Measurements from ENCODE around the gene RNU5D-1.

Gene RNU5D-1

DNA sequence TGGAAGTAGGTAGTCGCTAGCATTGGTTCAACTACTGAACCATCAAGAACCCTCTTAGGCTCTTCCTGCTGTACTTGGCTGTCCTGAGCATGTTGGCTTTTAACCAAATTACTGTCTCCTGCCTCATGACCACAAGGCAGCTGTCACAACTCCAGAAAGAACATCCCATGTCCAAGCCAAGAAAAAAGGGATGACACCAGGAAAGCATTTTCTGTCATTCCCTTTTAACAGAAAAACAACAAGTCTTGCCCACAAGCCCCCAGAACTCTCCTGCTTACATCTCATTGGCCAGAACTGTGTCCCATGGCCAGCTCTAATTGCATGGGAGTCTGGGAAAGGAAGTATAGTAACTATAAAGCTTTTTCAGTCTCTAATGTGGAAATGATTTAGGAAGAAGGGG, 2.4 kb upstream of the RNU5D-1 start:
- TF ChIP-seq POU2F2 (IDR thresholded peaks at IDR 0.05; ENCODE audit: low read depth, low read length): no peak
- no peak for FAIRE-seq
- DNase-seq (ENCODE audit: insufficient read length, low spot score): no peak

DNA sequence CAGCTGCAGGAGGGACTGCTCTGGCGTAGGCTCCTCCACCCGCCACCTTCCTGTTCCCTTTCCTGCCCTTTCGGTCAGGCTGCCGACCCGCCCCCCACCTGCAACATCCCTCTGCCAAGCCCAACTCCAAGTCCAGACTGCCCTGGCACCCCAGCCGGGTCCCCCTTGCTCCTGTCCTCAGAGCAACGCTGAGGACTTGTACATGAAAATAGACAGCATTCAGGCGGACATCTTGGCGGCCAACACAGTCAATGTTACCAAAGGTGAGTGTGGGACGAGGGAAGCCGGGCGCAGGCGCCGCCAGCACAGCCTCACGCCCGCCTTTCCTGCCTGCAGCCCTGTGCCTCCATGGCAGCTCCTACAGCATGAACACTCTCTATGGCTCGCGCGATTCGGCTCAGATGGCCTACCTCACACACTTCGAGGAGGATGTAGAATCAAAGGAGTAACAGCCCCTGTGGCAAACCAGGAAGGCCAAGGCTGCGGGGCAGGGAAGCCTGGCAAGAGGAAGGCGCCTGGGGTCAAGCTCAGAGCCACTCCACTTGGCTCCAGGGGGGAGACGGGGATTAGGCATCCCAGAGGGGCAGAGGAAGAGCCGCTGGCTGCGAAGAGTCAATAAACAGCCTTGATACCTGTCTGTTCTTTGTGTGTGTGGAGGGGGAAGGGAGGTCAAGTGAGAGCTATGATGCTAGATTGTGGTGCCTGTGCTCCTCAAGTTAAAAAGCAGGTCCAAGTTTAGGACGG, 5.8 kb downstream of the RNU5D-1 start:
- FAIRE-seq (no peak), DNase-seq (ENCODE audit: insufficient read length, low spot score) (no peak)
- TF ChIP-seq POLR2AphosphoS5 (IDR thresholded peaks at IDR 0.05; ENCODE audit: low read depth, low read length) (no peak), SPI1 (IDR thresholded peaks at IDR 0.05; ENCODE audit: low read depth, low read length) (no peak), POLR2A (IDR thresholded peaks at IDR 0.05; ENCODE audit: low read depth, low read length) (no peak), POU2F2 (IDR thresholded peaks at IDR 0.05; ENCODE audit: low read depth, low read length) (no peak), TAF1 (IDR thresholded peaks at IDR 0.05; ENCODE audit: low read depth, low read length) (no peak), PAX5 (IDR thresholded peaks at IDR 0.05; ENCODE audit: insufficient read depth, low read length, severe bottlenecking) (no peak)

DNA sequence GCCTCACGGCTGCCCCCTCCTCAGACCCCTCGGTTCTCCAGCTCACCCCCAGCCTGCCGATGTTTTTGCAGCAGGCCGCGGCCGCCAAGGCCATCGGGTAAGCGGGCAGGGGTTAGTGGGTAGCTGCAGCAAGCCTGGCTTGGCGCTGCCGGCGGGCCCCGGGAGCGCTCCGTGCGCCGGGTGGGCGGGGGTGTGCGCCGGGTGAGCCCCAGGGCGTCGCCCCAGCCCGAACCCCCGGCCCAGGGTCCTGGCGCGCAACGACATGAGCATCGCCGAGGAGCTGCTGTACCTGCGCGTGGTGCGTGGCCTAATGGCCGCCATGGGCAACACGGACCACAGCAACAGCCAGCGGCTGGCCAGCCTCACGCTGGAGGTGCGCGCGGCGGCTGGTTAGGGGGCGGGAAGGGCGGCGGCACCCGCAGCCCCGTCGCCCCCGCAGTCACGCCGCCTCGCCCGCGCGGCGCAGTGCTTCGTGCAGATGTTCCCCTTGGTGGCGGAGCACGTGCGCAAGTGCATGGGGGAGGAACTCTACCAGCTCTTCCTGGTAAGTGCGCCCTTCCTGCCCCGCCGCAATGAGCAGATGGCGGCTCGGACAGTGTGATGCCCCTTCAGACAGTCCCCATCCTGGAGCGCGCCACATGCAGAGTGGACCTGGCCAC, 6.5 kb downstream of the RNU5D-1 start:
- FAIRE-seq (no peak), DNase-seq (ENCODE audit: insufficient read length, low spot score) (no peak)
- no peak for TF ChIP-seq PAX5 (IDR thresholded peaks at IDR 0.05; ENCODE audit: insufficient read depth, low read length, severe bottlenecking)
- no peak for TF ChIP-seq POLR2A (IDR thresholded peaks at IDR 0.05; ENCODE audit: low read depth, low read length)
- TF ChIP-seq POLR2AphosphoS5 (IDR thresholded peaks at IDR 0.05; ENCODE audit: low read depth, low read length): no peak

DNA sequence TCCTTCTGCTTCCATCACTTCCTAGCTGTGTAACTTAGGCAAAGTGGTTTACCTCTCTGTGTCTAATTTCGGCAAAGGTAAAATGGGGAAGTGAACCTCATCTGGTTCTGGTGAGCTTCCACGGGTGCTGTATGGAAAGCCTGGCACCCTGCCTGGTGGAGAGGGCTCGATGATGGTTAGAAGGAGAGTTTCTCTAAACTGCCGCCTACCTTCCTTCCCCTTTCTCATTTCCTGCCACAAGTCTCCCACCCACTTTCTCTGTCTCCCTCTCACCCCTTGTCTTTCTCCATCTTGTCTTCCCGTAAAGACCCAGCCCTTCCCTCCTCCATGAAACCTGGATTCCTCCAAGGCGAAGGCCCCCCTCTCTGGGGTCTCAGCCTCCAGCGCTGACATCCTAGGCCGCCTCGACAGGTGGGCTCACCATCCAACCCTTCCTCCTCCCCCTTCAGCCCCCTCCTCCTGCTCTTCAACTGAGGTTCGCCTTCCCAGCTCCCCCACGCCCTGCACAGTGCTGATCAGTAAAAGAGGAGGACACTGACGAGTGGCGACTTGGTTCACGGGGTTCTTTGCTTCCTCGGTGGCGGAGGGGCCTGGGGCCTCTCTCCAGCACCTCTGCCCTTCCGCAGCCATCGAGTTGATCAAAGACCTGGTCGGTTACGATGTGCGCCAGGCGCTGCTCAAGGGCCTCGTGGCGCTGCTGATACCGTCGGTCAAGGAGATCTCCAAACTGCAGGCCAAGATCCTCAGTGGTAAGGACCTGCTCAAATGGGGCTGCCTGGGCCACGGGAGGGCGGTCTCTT, 7.3 kb downstream of the RNU5D-1 start:
- TF ChIP-seq TAF1 (IDR thresholded peaks at IDR 0.05; ENCODE audit: low read depth, low read length): no peak; the same call in 1 of the 2 replicates
- TF ChIP-seq SPI1 (IDR thresholded peaks at IDR 0.05; ENCODE audit: low read depth, low read length): peak; percentile 99
- peak; percentile 65; the same call in 1 of the 2 replicates for TF ChIP-seq POU2F2 (IDR thresholded peaks at IDR 0.05; ENCODE audit: low read depth, low read length)
- 0 out of 2 replicates have a peak, but pooled peaks have one; percentile 20 for TF ChIP-seq POLR2AphosphoS5 (IDR thresholded peaks at IDR 0.05; ENCODE audit: low read depth, low read length)
- no peak for TF ChIP-seq PAX5 (IDR thresholded peaks at IDR 0.05; ENCODE audit: insufficient read depth, low read length, severe bottlenecking)
- TF ChIP-seq POLR2A (IDR thresholded peaks at IDR 0.05; ENCODE audit: low read depth, low read length): no peak
- DNase-seq (ENCODE audit: insufficient read length, low spot score): peak; percentile 62
- peak; percentile 95 for FAIRE-seq

DNA sequence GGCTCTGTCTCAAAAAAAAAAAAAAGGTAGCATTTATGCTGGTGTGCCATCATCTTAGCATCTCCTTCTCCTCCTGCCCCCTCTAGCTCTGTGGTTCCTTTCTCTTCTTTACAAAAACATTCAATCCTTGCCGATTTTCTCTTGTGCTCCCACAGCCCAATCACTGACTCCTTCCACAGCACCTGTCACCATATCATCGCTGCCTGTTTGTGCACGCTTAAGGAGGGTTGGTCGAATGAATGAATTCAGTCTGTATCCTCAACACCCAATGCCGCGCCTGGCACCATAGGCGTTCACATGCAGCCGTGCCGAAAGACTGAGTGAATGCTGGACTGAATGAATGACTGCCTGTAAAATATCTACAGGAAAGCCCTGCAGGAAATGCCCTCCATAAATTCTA, 7.9 kb downstream of the RNU5D-1 start:
- FAIRE-seq: no peak
- no peak for DNase-seq (ENCODE audit: insufficient read length, low spot score)
- TF ChIP-seq POLR2A (IDR thresholded peaks at IDR 0.05; ENCODE audit: low read depth, low read length) (no peak), SPI1 (IDR thresholded peaks at IDR 0.05; ENCODE audit: low read depth, low read length) (no peak), TAF1 (IDR thresholded peaks at IDR 0.05; ENCODE audit: low read depth, low read length) (no peak), PAX5 (IDR thresholded peaks at IDR 0.05; ENCODE audit: insufficient read depth, low read length, severe bottlenecking) (no peak), POLR2AphosphoS5 (IDR thresholded peaks at IDR 0.05; ENCODE audit: low read depth, low read length) (no peak), POU2F2 (IDR thresholded peaks at IDR 0.05; ENCODE audit: low read depth, low read length) (no peak)

DNA sequence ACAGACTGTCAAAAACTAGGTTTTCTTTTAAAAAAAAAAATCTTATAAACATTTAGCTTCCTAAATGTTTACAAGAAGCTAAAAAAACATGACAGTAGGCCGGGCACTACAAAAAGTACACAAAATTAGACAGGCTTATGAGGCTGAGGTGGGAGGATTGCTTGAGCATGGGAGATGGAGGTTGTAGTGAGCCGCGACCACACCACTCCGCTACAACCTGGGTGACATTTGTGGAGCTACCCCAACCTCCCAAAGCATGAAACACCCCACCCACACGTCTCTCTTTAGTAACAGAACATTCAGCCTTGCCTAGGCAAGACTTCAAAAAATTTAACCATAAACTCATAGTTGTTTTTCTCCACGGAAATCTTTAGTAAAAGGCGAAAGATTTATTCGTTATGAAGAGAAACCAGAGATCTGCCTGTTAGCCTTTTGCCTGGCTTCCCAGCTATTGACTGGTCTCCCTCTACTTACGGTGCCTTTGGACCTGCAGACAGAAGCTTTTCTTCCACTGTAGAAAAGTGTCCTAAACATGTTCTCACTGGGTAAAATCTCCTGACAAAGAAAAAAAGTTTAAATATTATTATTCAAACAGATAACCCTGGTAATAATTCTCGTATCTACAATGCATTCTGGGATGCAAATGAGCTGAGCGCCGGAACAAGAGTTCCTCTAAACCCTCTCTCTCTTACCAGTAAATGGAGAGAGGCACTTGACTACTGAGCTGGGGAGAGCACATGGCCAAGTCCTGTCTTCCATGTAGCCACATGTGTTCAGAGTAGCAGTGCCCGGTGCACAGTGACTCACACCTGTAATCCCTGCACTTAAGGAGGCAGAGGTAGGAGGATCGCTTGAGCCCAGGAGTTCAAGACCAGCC, 9.2 kb downstream of the RNU5D-1 start:
- FAIRE-seq (peak; percentile 92), DNase-seq (ENCODE audit: insufficient read length, low spot score) (peak; percentile 56)
- TF ChIP-seq POLR2AphosphoS5 (IDR thresholded peaks at IDR 0.05; ENCODE audit: low read depth, low read length) (peak; percentile 100), PAX5 (IDR thresholded peaks at IDR 0.05; ENCODE audit: insufficient read depth, low read length, severe bottlenecking) (peak; percentile 75), TAF1 (IDR thresholded peaks at IDR 0.05; ENCODE audit: low read depth, low read length) (peak; percentile 93), POU2F2 (IDR thresholded peaks at IDR 0.05; ENCODE audit: low read depth, low read length) (peak; percentile 100), POLR2A (IDR thresholded peaks at IDR 0.05; ENCODE audit: low read depth, low read length) (peak; percentile 100), SPI1 (IDR thresholded peaks at IDR 0.05; ENCODE audit: low read depth, low read length) (peak; percentile 46)

DNA sequence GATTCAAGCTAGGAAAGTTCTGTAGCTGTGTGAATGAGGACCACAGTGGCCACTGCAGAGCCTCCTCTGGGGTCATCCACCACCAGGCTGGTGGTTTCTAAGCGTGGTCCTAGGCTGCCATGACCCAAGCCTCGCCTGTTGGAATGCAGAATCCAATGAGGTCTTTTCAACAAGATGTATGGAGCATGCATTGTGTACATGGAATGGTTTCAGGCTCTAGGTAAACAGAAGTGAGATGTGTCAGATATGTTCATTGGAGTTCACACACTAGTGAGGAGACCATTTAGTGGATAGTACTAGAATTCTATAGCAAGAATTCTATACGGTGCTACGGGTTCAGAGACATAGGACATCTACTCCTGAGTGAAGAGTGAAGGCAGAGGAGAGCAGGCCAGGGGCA, 10.7 kb downstream of the RNU5D-1 start:
- DNase-seq (ENCODE audit: insufficient read length, low spot score): no peak
- TF ChIP-seq POLR2A (IDR thresholded peaks at IDR 0.05; ENCODE audit: low read depth, low read length) (no peak), SPI1 (IDR thresholded peaks at IDR 0.05; ENCODE audit: low read depth, low read length) (no peak), TAF1 (IDR thresholded peaks at IDR 0.05; ENCODE audit: low read depth, low read length) (no peak), POU2F2 (IDR thresholded peaks at IDR 0.05; ENCODE audit: low read depth, low read length) (no peak), POLR2AphosphoS5 (IDR thresholded peaks at IDR 0.05; ENCODE audit: low read depth, low read length) (no peak), PAX5 (IDR thresholded peaks at IDR 0.05; ENCODE audit: insufficient read depth, low read length, severe bottlenecking) (no peak)
- no peak for FAIRE-seq

DNA sequence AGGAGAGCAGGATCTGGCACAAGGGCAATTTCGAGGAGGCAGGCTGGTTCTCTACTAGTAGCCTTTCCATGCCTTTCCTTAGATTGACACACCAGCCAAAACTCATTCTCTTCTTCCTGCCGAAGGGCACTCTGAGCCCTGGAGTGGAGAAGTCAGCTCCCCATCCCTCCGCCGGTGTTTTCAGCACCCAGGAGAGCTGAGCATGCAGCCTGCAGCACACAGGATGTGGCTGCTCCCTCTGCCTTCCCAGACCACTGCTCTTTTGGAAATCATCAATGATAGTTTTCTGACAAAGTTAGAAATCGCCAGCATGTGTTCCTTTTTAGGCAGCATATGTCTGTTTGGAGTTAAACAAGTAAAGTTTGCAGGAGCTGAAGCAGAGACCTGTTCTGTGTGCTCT, 11.7 kb downstream of the RNU5D-1 start:
- DNase-seq (ENCODE audit: insufficient read length, low spot score): no peak
- peak; percentile 67 for FAIRE-seq
- TF ChIP-seq TAF1 (IDR thresholded peaks at IDR 0.05; ENCODE audit: low read depth, low read length) (no peak), POLR2A (IDR thresholded peaks at IDR 0.05; ENCODE audit: low read depth, low read length) (no peak), POU2F2 (IDR thresholded peaks at IDR 0.05; ENCODE audit: low read depth, low read length) (no peak), PAX5 (IDR thresholded peaks at IDR 0.05; ENCODE audit: insufficient read depth, low read length, severe bottlenecking) (no peak), POLR2AphosphoS5 (IDR thresholded peaks at IDR 0.05; ENCODE audit: low read depth, low read length) (no peak), SPI1 (IDR thresholded peaks at IDR 0.05; ENCODE audit: low read depth, low read length) (no peak)
